ENCODE measurements around the gene DPEP1. TPM values are rescaled to one million over a fixed set of nuclear protein-coding genes. Genes with fewer than 3 reads are reported as not detected.

The DPEP1 gene
- total RNA-seq, 3 donors from 2014 or later (not counting 1 experiment from before 2014, with no cell fraction given): not detected

- Mint-ChIP-seq H3K36me3 (no peaks in the 10 kb centered on the region), H3K4me3 (no peak overlapping the region), H3K27ac (no peak overlapping the region), H3K9me3 (no peaks in the 10 kb centered on the region), H3K4me1 (peaks cover 0 to 11% of the 10 kb centered on the region in 2 donors), H3K27me3 (ENCODE audit: low read depth in 2 of 2) (peaks cover 22 to 26% of the 10 kb centered on the region in 2 donors)
- Histone ChIP-seq H3K36me3 (ENCODE audit: control insufficient read depth, insufficient read depth, low read length) (no peaks in the 10 kb centered on the region), H3K9me3 (ENCODE audit: control insufficient read depth, insufficient read depth, low read length) (no peaks in the 10 kb centered on the region), H3K4me1 (ENCODE audit: control insufficient read depth, insufficient read depth, low read length) (peaks cover 21% of the 10 kb centered on the region), H3K27ac (ENCODE audit: low read length) (no peak overlapping the region), H3K4me3 (ENCODE audit: low read length) (no peak overlapping the region), H3K27me3 (ENCODE audit: control insufficient read depth, insufficient read depth, low read length) (peaks cover 14% of the 10 kb centered on the region)
- TF ChIP-seq CTCF (IDR thresholded peaks at IDR 0.05): no peak
- WGBS (ENCODE audit: insufficient coverage): 69% methylated on average over 19 of the region's 19 CpGs
- intact Hi-C loops (cut with micrococcal nuclease): no loop called here
- DNase-seq: no peak
- no peak for ATAC-seq
These were observed 40.8 kb upstream of the DPEP1 start for GRCh38 chr16:89572485-89573205.

- Mint-ChIP-seq H3K4me1 (peaks cover 0 to 11% of the 10 kb centered on the region in 2 donors), H3K9me3 (no peaks in the 10 kb centered on the region), H3K27ac (no peak overlapping the region), H3K4me3 (peak overlapping the region; percentile 52), H3K27me3 (ENCODE audit: low read depth in 2 of 2) (peaks cover 22 to 26% of the 10 kb centered on the region in 2 donors), H3K36me3 (no peaks in the 10 kb centered on the region)
- H3K27ac ChIP-seq (ENCODE audit: low read length): no peak overlapping the region
- H3K36me3 ChIP-seq (ENCODE audit: control insufficient read depth, insufficient read depth, low read length): no peaks in the 10 kb centered on the region
- H3K9me3 ChIP-seq (ENCODE audit: control insufficient read depth, insufficient read depth, low read length): no peaks in the 10 kb centered on the region
- no peak overlapping the region for H3K4me3 ChIP-seq (ENCODE audit: low read length)
- no peak for DNase-seq
- H3K27me3 ChIP-seq (ENCODE audit: control insufficient read depth, insufficient read depth, low read length): peaks cover 14% of the 10 kb centered on the region
- no peak for ATAC-seq
- no peak for TF ChIP-seq CTCF (IDR thresholded peaks at IDR 0.05)
- H3K4me1 ChIP-seq (ENCODE audit: control insufficient read depth, insufficient read depth, low read length): peaks cover 21% of the 10 kb centered on the region
- intact Hi-C loops (cut with micrococcal nuclease): no loop called here
- 84% methylated on average over 31 of the region's 31 CpGs for WGBS (ENCODE audit: insufficient coverage)
These were observed 39.4 kb upstream of the DPEP1 start for GRCh38 chr16:89573826-89574680.

- Histone ChIP-seq H3K27me3 (ENCODE audit: control insufficient read depth, insufficient read depth, low read length) (peaks cover 14% of the 10 kb centered on the region), H3K9me3 (ENCODE audit: control insufficient read depth, insufficient read depth, low read length) (peaks cover 4% of the 10 kb centered on the region), H3K4me3 (ENCODE audit: low read length) (peak overlapping the region; percentile 14), H3K4me1 (ENCODE audit: control insufficient read depth, insufficient read depth, low read length) (peaks cover 21% of the 10 kb centered on the region), H3K27ac (ENCODE audit: low read length) (no peak overlapping the region), H3K36me3 (ENCODE audit: control insufficient read depth, insufficient read depth, low read length) (no peaks in the 10 kb centered on the region)
- ATAC-seq: peak; percentile 56 to 80 (median 80)
- peak; percentile 45 to 73 for DNase-seq
- no peaks in the 10 kb centered on the region for H3K9me3 Mint-ChIP-seq
- H3K4me1 Mint-ChIP-seq: peaks cover 0 to 11% of the 10 kb centered on the region in 2 donors
- H3K36me3 Mint-ChIP-seq: no peaks in the 10 kb centered on the region
- intact Hi-C loops (cut with micrococcal nuclease): no loop called here
- H3K4me3 Mint-ChIP-seq: peak overlapping the region; percentile 45
- peak; percentile 49 for TF ChIP-seq CTCF (IDR thresholded peaks at IDR 0.05)
- no peak overlapping the region for H3K27ac Mint-ChIP-seq
- 2% methylated on average over 55 of the region's 55 CpGs for WGBS (ENCODE audit: insufficient coverage)
- H3K27me3 Mint-ChIP-seq (ENCODE audit: low read depth in 2 of 2): peaks cover 22 to 26% of the 10 kb centered on the region in 2 donors
These were observed 38.7 kb upstream of the DPEP1 start for GRCh38 chr16:89574681-89575246.
